Measurements from ENCODE around the gene ANGPTL5. TPM values are rescaled to one million over a fixed set of nuclear protein-coding genes. Genes with fewer than 3 reads are reported as not detected.

ANGPTL5 gene
- total and polyA plus RNA-seq, 9 of the 15 experiments (the other 6 are each of a cell fraction or from before 2014, with no cell fraction given), result 0.03 TPM; not detected in 8

DNA sequence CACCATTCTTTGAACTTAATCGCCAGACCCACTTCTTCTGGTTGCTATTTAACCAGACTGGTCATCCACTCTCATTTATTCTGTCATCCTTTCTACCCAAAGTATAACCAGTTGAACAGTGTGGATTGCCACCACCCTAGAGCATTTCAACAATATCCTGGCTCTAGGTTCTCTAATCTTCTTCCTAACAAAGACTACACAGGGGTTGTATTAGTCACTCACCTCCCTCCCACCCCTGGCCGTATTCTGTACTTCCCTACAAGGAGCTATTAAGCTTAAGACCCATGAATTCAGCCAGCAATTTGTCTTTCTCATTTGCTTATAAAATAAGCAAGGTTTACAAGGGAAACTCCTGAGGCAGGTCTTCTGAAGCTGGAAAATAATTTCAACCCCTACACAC lies 48.4 kb downstream of the ANGPTL5 start:
- Histone ChIP-seq H2AFZ (ENCODE audit: low read depth, low read length) (no peak overlapping the region), H3K4me2 (ENCODE audit: insufficient read depth, low read length) (no peak overlapping the region), H3K36me3 (ENCODE audit: control insufficient read depth, insufficient read depth, low read length) (no peaks in the 10 kb centered on the region), H3K27me3 (ENCODE audit: control insufficient read depth in 2 of 2, insufficient read depth in 2 of 2, low read length in 2 of 2) (no peaks in the 10 kb centered on the region), H3K9me1 (ENCODE audit: control insufficient read depth, insufficient read depth, low read length) (no peaks in the 10 kb centered on the region), H3K4me3 (no peak overlapping the region), H3K79me2 (ENCODE audit: control insufficient read depth, insufficient read depth, low read length) (no peaks in the 10 kb centered on the region), H4K20me1 (replicated peaks; ENCODE audit: control insufficient read depth, insufficient read depth, low read length) (no peaks in the 10 kb centered on the region), H3K9me3 (replicated peaks; ENCODE audit: control insufficient read depth, insufficient read depth, low read depth, low read length) (no peaks in the 10 kb centered on the region), H3K4me1 (replicated peaks in 1 of 2; ENCODE audit: control insufficient read depth in 2 of 2, insufficient read depth in 2 of 2, low read length in 2 of 2) (no peaks in the 10 kb centered on the region), H3K27ac (ENCODE audit: extremely low read depth, low read depth, low read length) (no peak overlapping the region), H3K9ac (ENCODE audit: insufficient read depth in 1 of 2, low read depth in 2 of 2, low read length in 2 of 2) (no peak overlapping the region)
- no peak for TF ChIP-seq NFE2L1 (tag; IDR thresholded peaks at IDR 0.05; ENCODE audit: borderline replicate concordance, low read depth)
- no peak for TF ChIP-seq RNF2 (IDR thresholded peaks at IDR 0.05)
- no peak for TF ChIP-seq ZBTB2 (IDR thresholded peaks at IDR 0.05)
- no peak for TF ChIP-seq TBP (optimal IDR thresholded peaks at IDR 0.05; ENCODE audit: low read depth, low read length)
- no peak for TF ChIP-seq ZNF3 (CRISPR knock-in tag; IDR thresholded peaks at IDR 0.05)
- no peak for TF ChIP-seq POLR2AphosphoS5 (IDR thresholded peaks at IDR 0.05; ENCODE audit: control insufficient read depth, insufficient read depth, low read depth, low read length)
- TF ChIP-seq ZNF280A (IDR thresholded peaks at IDR 0.05; ENCODE audit: low read depth, partially characterized antibody), result no peak
- TF ChIP-seq SMARCA5 (IDR thresholded peaks at IDR 0.05), result no peak
- no peak for TF ChIP-seq TCF7L2 (IDR thresholded peaks at IDR 0.05; ENCODE audit: low read depth, low read length)
- no peak for TF ChIP-seq KLF1 (tag; IDR thresholded peaks at IDR 0.05)
- TF ChIP-seq, protein P1, sequence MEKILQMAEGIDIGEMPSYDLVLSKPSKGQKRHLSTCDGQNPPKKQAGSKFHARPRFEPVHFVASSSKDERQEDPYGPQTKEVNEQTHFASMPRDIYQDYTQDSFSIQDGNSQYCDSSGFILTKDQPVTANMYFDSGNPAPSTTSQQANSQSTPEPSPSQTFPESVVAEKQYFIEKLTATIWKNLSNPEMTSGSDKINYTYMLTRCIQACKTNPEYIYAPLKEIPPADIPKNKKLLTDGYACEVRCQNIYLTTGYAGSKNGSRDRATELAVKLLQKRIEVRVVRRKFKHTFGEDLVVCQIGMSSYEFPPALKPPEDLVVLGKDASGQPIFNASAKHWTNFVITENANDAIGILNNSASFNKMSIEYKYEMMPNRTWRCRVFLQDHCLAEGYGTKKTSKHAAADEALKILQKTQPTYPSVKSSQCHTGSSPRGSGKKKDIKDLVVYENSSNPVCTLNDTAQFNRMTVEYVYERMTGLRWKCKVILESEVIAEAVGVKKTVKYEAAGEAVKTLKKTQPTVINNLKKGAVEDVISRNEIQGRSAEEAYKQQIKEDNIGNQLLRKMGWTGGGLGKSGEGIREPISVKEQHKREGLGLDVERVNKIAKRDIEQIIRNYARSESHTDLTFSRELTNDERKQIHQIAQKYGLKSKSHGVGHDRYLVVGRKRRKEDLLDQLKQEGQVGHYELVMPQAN (IDR thresholded peaks at IDR 0.05; ENCODE audit: borderline replicate concordance), result no peak
- in situ Hi-C loops (cut with MboI), result no loop called here
- WGBS (ENCODE audit: insufficient coverage, low coverage, missing lambda C conversion rate), result 0% methylated on average over 2 of the region's 2 CpGs
- POLR2A ChIA-PET, result no interaction called here
- BruUV-seq (replicated peaks), result no TSS peak
- FAIRE-seq, result no peak
- CTCF ChIA-PET (ENCODE audit: low intra/inter-chr PET ratio), result no interaction called here
- no peak for ATAC-seq
- intact Hi-C loops (cut with micrococcal nuclease), result no loop called here
- DNase-seq (ENCODE audit: extremely low read depth in 1 of 4, low spot score in 3 of 4), result no peak
